Choroid plexus epithelial cell (primary cell): ENCODE results near the gene THOC6.

ENCODE experiments used
- DNase-seq: peaks from one replicate; pipeline ENCODE4 v3.0.0-alpha.2; 2010; ENCODE audit warnings: low read depth
- H3K4me3 ChIP-seq: 2 replicates; pipeline ENCODE4 v1.5.1; 2011; ENCODE audit warnings: low read depth, mild to moderate bottlenecking, control low read depth, low read length, moderate library complexity
- TF ChIP-seq, protein P1 (sequence below): conservative IDR thresholded peaks from 2 replicates; pipeline ENCODE4 v1.5.1; 2011; ENCODE audit warnings: low read depth, mild to moderate bottlenecking, control low read depth, inconsistent platforms, low read length, moderate library complexity

THOC6 gene

GRCh38 chr16:2991566-2992261, 32.1 kb upstream of the THOC6 start:
- TF ChIP-seq, protein P1, sequence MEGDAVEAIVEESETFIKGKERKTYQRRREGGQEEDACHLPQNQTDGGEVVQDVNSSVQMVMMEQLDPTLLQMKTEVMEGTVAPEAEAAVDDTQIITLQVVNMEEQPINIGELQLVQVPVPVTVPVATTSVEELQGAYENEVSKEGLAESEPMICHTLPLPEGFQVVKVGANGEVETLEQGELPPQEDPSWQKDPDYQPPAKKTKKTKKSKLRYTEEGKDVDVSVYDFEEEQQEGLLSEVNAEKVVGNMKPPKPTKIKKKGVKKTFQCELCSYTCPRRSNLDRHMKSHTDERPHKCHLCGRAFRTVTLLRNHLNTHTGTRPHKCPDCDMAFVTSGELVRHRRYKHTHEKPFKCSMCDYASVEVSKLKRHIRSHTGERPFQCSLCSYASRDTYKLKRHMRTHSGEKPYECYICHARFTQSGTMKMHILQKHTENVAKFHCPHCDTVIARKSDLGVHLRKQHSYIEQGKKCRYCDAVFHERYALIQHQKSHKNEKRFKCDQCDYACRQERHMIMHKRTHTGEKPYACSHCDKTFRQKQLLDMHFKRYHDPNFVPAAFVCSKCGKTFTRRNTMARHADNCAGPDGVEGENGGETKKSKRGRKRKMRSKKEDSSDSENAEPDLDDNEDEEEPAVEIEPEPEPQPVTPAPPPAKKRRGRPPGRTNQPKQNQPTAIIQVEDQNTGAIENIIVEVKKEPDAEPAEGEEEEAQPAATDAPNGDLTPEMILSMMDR: no peak
- no peak for DNase-seq
- no peak overlapping the region for H3K4me3 ChIP-seq

DNA sequence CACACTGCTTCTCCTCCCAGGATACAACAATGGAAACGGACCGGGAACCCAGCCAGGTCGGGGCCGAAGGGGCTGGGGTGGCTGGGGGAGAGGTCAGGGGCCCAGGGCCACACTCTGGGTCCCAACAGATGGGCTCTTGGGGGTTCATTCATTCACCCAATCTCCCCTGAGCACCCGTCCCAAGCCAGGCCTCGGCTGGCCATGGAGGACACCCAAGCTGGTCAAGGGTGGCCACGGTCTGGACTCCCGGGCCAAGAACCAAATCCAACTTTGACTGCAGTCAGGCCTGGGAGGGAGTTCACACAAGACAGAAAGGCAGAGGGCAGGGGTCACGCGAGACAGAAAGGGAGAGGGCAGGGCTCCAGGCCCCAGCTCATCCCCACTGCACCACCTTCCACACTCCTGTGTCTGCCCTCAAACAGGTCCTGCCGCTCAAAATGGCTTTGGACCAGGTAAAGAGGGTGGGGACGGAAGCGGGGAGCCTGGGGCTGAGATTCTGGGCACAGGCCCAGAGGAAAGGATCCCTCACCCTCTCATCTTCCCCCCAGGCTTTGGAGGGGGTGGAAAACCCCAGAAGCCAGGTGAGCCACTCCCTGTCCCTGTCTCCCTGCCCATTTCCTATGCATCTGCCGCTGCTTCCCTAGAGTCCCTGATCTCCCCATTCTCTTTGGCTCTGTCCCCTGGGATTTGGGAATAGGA, 31.3 kb upstream of the THOC6 start:
- no peak for DNase-seq
- TF ChIP-seq, protein P1: no peak
- H3K4me3 ChIP-seq: no peak overlapping the region

DNA sequence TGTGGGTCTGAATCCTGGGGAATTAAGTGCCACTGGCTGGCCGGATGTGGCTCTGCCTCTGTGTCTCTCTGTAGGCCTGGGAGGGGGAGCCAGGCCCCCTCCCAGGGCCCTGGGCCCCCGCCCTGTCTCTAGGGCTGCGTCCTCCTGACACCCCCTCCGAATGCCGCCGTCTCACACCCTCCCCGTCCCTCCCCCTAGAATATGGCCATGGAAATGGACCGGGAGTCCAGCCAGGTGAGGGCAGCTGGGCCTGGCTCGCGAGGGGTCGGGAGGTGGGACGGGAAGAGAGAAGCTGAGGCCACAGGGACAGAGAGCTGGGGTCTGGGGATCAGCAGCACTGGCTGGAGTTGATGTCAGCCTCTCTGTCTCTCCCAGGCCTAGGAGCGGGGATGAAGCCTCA, 27.5 kb upstream of the THOC6 start:
- TF ChIP-seq, protein P1: no peak
- no peak overlapping the region for H3K4me3 ChIP-seq
- no peak for DNase-seq

- DNase-seq: no peak
- H3K4me3 ChIP-seq: no peak overlapping the region
- TF ChIP-seq, protein P1: no peak
Measured at GRCh38 chr16:2999929-3000328, 23.9 kb upstream of the THOC6 start.

DNA sequence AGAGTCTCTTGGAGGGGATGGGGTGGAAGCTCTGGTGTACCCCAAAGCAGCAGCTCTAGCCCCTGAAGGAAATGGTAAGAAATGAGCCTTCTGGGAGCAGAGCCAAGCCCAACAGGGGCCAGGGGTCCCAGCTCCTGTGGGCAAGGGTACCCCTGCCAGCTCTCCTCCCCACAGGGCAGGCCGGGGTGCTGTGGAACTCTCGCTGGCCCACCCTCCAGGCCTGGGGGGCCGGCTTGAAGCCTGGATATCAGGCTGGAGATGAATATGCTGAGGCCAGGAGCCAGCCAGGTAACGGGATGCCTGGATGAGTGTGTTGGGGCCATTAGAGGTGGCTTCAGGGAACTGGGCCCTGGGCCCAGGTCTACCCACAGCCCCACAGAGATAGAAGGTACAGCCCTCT, 23.3 kb upstream of the THOC6 start:
- no peak overlapping the region for H3K4me3 ChIP-seq
- no peak for DNase-seq
- TF ChIP-seq, protein P1: no peak

GRCh38 chr16:3001316-3001715, 22.5 kb upstream of the THOC6 start:
- TF ChIP-seq, protein P1: no peak
- no peak overlapping the region for H3K4me3 ChIP-seq
- DNase-seq: no peak
